Sigmoid colon (tissue), 7 donors: ENCODE results near the gene EPHB4. TPM values are rescaled to one million over a fixed set of nuclear protein-coding genes. Genes with fewer than 3 reads are reported as not detected.
A peak's percentile ranks its signal among the peaks of the same experiment; 100 is the strongest.

Experiments
- DNase-seq: peaks from one replicate; pipeline ENCODE4 v3.0.0-alpha.2; 2019
- H3K27ac ChIP-seq, 4 donors: fragments of 200-600 bp; sonication (generic); one replicate each; pipeline ENCODE4 v1.5.1; 2016 to 2019; ENCODE audit warnings: mild to moderate bottlenecking in 1 of 4
- H3K27me3 ChIP-seq, 3 donors: fragments of 200-600 bp; sonication (generic); one replicate each; pipeline ENCODE4 v1.5.1; 2019; ENCODE audit warnings: mild to moderate bottlenecking in 1 of 3
- H3K36me3 ChIP-seq, 4 donors: fragments of 200-600 bp; sonication (generic); one replicate each; pipeline ENCODE4 v1.5.1; 2016 to 2019
- H3K4me1 ChIP-seq, 4 donors: fragments of 200-600 bp; sonication (generic); one replicate each; pipeline ENCODE4 v1.5.1; 2017 to 2019
- H3K4me3 ChIP-seq, 4 donors: fragments of 200-600 bp; sonication (generic); one replicate each; pipeline ENCODE4 v1.5.1; 2017 to 2019; ENCODE audit warnings: mild to moderate bottlenecking in 2 of 4, moderate library complexity in 1 of 4
- H3K9me3 ChIP-seq, 4 donors: fragments of 200-600 bp in 3 of 4; sonication (generic) in 3 of 4; one replicate each; pipeline versions ENCODE4 v1.5.1 to v1.6.1; 2013 to 2019
- CTCF ChIP-seq, 4 experiments: fragments of 450-650 bp in 3 of 4; fragments of 200-600 bp in 1 of 4; IDR thresholded peaks; one replicate each; pipeline ENCODE4 v1.5.1; 2016 to 2019; ENCODE audit warnings: antibody characterized with exemption in 4 of 4, mild to moderate bottlenecking in 3 of 4, moderate library complexity in 2 of 4
- EP300 ChIP-seq, 4 donors: sonication (generic); formaldehyde crosslinking; IDR thresholded peaks; one replicate each; pipeline ENCODE4 v1.6.1; 2017; ENCODE audit warnings: antibody characterized with exemption in 4 of 4
- POLR2A ChIP-seq, 2 donors: fragments of 450-650 bp; IDR thresholded peaks; one replicate each; pipeline ENCODE4 v1.6.1; 2016; ENCODE audit warnings: antibody characterized with exemption in 2 of 2, mild to moderate bottlenecking in 2 of 2, moderate library complexity in 2 of 2
- POLR2AphosphoS5 ChIP-seq, 4 donors: sonication (generic); formaldehyde crosslinking; IDR thresholded peaks; one replicate each; pipeline ENCODE4 v1.6.1; 2017; ENCODE audit warnings: antibody characterized with exemption in 4 of 4
- WGBS, 2 donors: extraction: QIAGEN DNeasy Blood & Tissue Kit; methylation state at CpG; one replicate each; pipeline ENCODE4 v1.1.7; 2013; 5-methylcytosine and 5-hydroxymethylcytosine counted together
- intact Hi-C: fragments of 100-400 bp; cut with DNase I; formaldehyde crosslinking; loops from one replicate; pipeline ENCODE4 v1.15.1; 2023
- polyA plus RNA-seq, 3 donors: library from polyadenylated mRNA; stranded (reverse); fragments of 200-250 nt; gene quantifications; one replicate each; pipeline ENCODE4 v1.2.3, GENCODE V29; 2013
- total RNA-seq, 4 donors: library from RNA; depleted of rRNA; stranded (reverse); fragments of >200 nt; gene quantifications; one replicate each; pipeline ENCODE4 v1.1.0, GENCODE V29; 2016
- donor health status: healthy with polysubstance abuse.
- donor health status: Bipolar disorder and iron deficiency.
- donor health status: healthy.

EPHB4 gene
- total and polyA plus RNA-seq, 7 donors: 5.1 to 35.5 (median 27.3) TPM

GRCh38 chr7:100835903-100836811 is 8.8 kb upstream of the EPHB4 start:
- no peaks in the 10 kb centered on the region for H3K27me3 ChIP-seq
- TF ChIP-seq EP300 (IDR thresholded peaks at IDR 0.05) (no peak), POLR2AphosphoS5 (IDR thresholded peaks at IDR 0.05) (peak in 1 of 4 donors; percentile 9), POLR2A (IDR thresholded peaks at IDR 0.05) (no peak)
- H3K36me3 ChIP-seq: no peaks in the 10 kb centered on the region
- intact Hi-C loops: no loop called here
- no peak for DNase-seq
- H3K4me1 ChIP-seq: peaks cover 0 to 16% (median 8%) of the 10 kb centered on the region in 4 donors
- H3K27ac ChIP-seq: peak overlapping the region; percentile 72 to 88 (median 81)
- H3K9me3 ChIP-seq: no peaks in the 10 kb centered on the region
- 13 to 39% methylated on average over 17 of the region's 17 CpGs for WGBS, 2 donors
- peak overlapping the region in 2 of 4 donors; percentile 36 to 45 for H3K4me3 ChIP-seq

- WGBS, 2 donors: 48 to 85% methylated on average over 5 of the region's 5 CpGs
- H3K4me1 ChIP-seq: peaks cover 0 to 22% (median 13%) of the 10 kb centered on the region in 4 donors
- H3K27me3 ChIP-seq: no peaks in the 10 kb centered on the region
- no peak overlapping the region for H3K27ac ChIP-seq
- no peaks in the 10 kb centered on the region for H3K36me3 ChIP-seq
- H3K9me3 ChIP-seq: no peaks in the 10 kb centered on the region
- no peak for DNase-seq
- intact Hi-C loops: no loop called here
- H3K4me3 ChIP-seq: no peak overlapping the region
- TF ChIP-seq EP300 (IDR thresholded peaks at IDR 0.05) (no peak), CTCF (IDR thresholded peaks at IDR 0.05) (no peak), POLR2AphosphoS5 (IDR thresholded peaks at IDR 0.05) (no peak), POLR2A (IDR thresholded peaks at IDR 0.05) (no peak)
Observed at GRCh38 chr7:100832281-100832633, 4.9 kb upstream of the EPHB4 start.

- no peak overlapping the region for H3K4me3 ChIP-seq
- H3K27me3 ChIP-seq: no peaks in the 10 kb centered on the region
- intact Hi-C loops: no loop called here
- H3K27ac ChIP-seq: no peak overlapping the region
- no peak for TF ChIP-seq POLR2AphosphoS5 (IDR thresholded peaks at IDR 0.05)
- no peak for TF ChIP-seq CTCF (IDR thresholded peaks at IDR 0.05)
- no peak for DNase-seq
- peaks cover 0 to 22% (median 15%) of the 10 kb centered on the region in 4 donors for H3K4me1 ChIP-seq
- WGBS, 2 donors: 77 to 82% methylated on average over 4 of the region's 4 CpGs
- H3K36me3 ChIP-seq: no peaks in the 10 kb centered on the region
- H3K9me3 ChIP-seq: no peaks in the 10 kb centered on the region
Observed at GRCh38 chr7:100830396-100830795, 3.1 kb upstream of the EPHB4 start.

GRCh38 chr7:100829150-100829716 is 1.9 kb upstream of the EPHB4 start:
- no peaks in the 10 kb centered on the region for H3K36me3 ChIP-seq
- peak overlapping the region; percentile 85 to 92 (median 88) for H3K27ac ChIP-seq
- H3K27me3 ChIP-seq: no peaks in the 10 kb centered on the region
- peak in 2 of 4 donors; percentile 28 to 55 for TF ChIP-seq POLR2AphosphoS5 (IDR thresholded peaks at IDR 0.05)
- no peak for TF ChIP-seq EP300 (IDR thresholded peaks at IDR 0.05)
- no peak for TF ChIP-seq POLR2A (IDR thresholded peaks at IDR 0.05)
- TF ChIP-seq CTCF (IDR thresholded peaks at IDR 0.05): no peak
- no peak for DNase-seq
- WGBS, 2 donors: 27 to 51% methylated on average over 20 of the region's 20 CpGs
- H3K4me1 ChIP-seq: peaks cover 0 to 34% (median 27%) of the 10 kb centered on the region in 4 donors
- intact Hi-C loops: no loop called here
- no peak overlapping the region for H3K4me3 ChIP-seq
- H3K9me3 ChIP-seq: no peaks in the 10 kb centered on the region
